Neural progenitor cell (in vitro differentiated cells): ENCODE data around the gene MTREX. TPM values are rescaled to one million over a fixed set of nuclear protein-coding genes. Genes with fewer than 3 reads are reported as not detected.

Experiments used
- DNase-seq: peaks from one replicate; pipeline ENCODE4 v3.0.0-alpha.2; 2016; ENCODE audit warnings: low spot score
- H2AFZ ChIP-seq: fragments of 200-600 bp; sonication (generic); replicated peaks from 2 replicates; pipeline ENCODE4 v1.6.1; 2016; ENCODE audit warnings: antibody characterized with exemption
- H3F3A ChIP-seq: fragments of 200-600 bp; sonication (generic); 2 replicates; pipeline ENCODE4 v1.6.1; 2016; ENCODE audit warnings: antibody characterized with exemption, low read depth
- H3K27ac ChIP-seq: fragments of 200-600 bp; sonication (generic); 2 replicates; pipeline ENCODE4 v1.5.1; 2016; ENCODE audit warnings: mild to moderate bottlenecking
- H3K27me3 ChIP-seq: fragments of 200-600 bp; sonication (generic); 2 replicates; pipeline ENCODE4 v1.6.1; 2016; ENCODE audit warnings: mild to moderate bottlenecking, moderate library complexity
- H3K36me3 ChIP-seq: fragments of 200-600 bp; sonication (generic); 2 replicates; pipeline ENCODE4 v1.5.1; 2016
- H3K4me1 ChIP-seq: fragments of 200-600 bp; sonication (generic); 2 replicates; pipeline ENCODE4 v1.6.1; 2016; ENCODE audit warnings: mixed run types
- H3K4me2 ChIP-seq: fragments of 200-600 bp; sonication (generic); 2 replicates; pipeline ENCODE4 v1.6.1; 2016
- H3K4me3 ChIP-seq: fragments of 200-600 bp; sonication (generic); 2 replicates; pipeline ENCODE4 v1.5.1; 2016
- H3K79me2 ChIP-seq: fragments of 200-600 bp; sonication (generic); 2 replicates; pipeline ENCODE4 v1.6.1; 2016; ENCODE audit warnings: low read depth
- H3K9ac ChIP-seq: fragments of 200-600 bp; sonication (generic); 2 replicates; pipeline ENCODE4 v1.6.1; 2016
- H3K9me3 ChIP-seq: fragments of 200-600 bp; sonication (generic); 2 replicates; pipeline ENCODE4 v1.5.1; 2016; ENCODE audit warnings: low read depth
- H4K20me1 ChIP-seq: fragments of 200-600 bp; sonication (generic); 2 replicates; pipeline ENCODE4 v1.6.1; 2016; ENCODE audit warnings: low read depth
- H3K27ac Mint-ChIP-seq: 3 replicates; pipeline ENCODE4 v1.8.0; 2021; ENCODE audit warnings: mixed read lengths
- H3K27me3 Mint-ChIP-seq: 2 replicates; pipeline ENCODE4 v1.8.0; 2022; ENCODE audit warnings: low read depth, mild to moderate bottlenecking, inconsistent platforms, moderate library complexity, mixed read lengths; ENCODE audit not compliant: insufficient read depth
- H3K36me3 Mint-ChIP-seq: 3 replicates; pipeline ENCODE4 v1.8.0; 2021; ENCODE audit warnings: mixed read lengths
- H3K4me1 Mint-ChIP-seq: 3 replicates; pipeline ENCODE4 v1.8.0; 2021; ENCODE audit warnings: mixed read lengths
- H3K4me3 Mint-ChIP-seq: 3 replicates; pipeline ENCODE4 v1.8.0; 2021; ENCODE audit warnings: mild to moderate bottlenecking, moderate library complexity, mixed read lengths
- H3K9me3 Mint-ChIP-seq: 3 replicates; pipeline ENCODE4 v1.8.0; 2020; ENCODE audit warnings: mixed read lengths
- CTCF ChIP-seq: fragments of 200-600 bp; sonication (generic); IDR thresholded peaks from 2 replicates; pipeline ENCODE4 v1.5.1; 2017; ENCODE audit warnings: antibody characterized with exemption, mild to moderate bottlenecking
- EZH2 ChIP-seq: fragments of 200-600 bp; sonication (generic); IDR thresholded peaks from 2 replicates; pipeline ENCODE4 v1.6.1; 2017; ENCODE audit warnings: antibody characterized with exemption, mild to moderate bottlenecking, moderate library complexity
- EZH2phosphoT487 ChIP-seq: fragments of 200-600 bp; sonication (generic); IDR thresholded peaks from 2 replicates; pipeline ENCODE4 v1.6.1; 2017; ENCODE audit warnings: antibody characterized with exemption
- total RNA-seq: library from RNA; depleted of rRNA; stranded (reverse); fragments of >200 nt; gene quantifications from 2 replicates; pipeline ENCODE4 v1.2.3, GENCODE V29; 2015; ENCODE audit warnings: low replicate concordance

The MTREX gene
- total RNA-seq, 1 donor from 2014 or later: 198 TPM

- Mint-ChIP-seq H3K4me3 (no peak overlapping the region), H3K27me3 (no peaks in the 10 kb centered on the region), H3K4me1 (no peaks in the 10 kb centered on the region), H3K9me3 (peaks cover 4% of the 10 kb centered on the region), H3K36me3 (peaks cover 44% of the 10 kb centered on the region), H3K27ac (no peak overlapping the region)
- no peak for TF ChIP-seq CTCF
- TF ChIP-seq EZH2: no peak
- TF ChIP-seq EZH2phosphoT487: no peak
- H3K9ac ChIP-seq: no peak overlapping the region
- peaks cover 10% of the 10 kb centered on the region for H3K79me2 ChIP-seq
- no peak overlapping the region for H3K4me3 ChIP-seq
- H3K27ac ChIP-seq: no peak overlapping the region
- H3K36me3 ChIP-seq: peaks cover 44% of the 10 kb centered on the region
- H3K9me3 ChIP-seq: no peaks in the 10 kb centered on the region
- H2AFZ ChIP-seq: no peak overlapping the region
- no peaks in the 10 kb centered on the region for H3F3A ChIP-seq
- no peaks in the 10 kb centered on the region for H4K20me1 ChIP-seq
- no peaks in the 10 kb centered on the region for H3K4me1 ChIP-seq
- H3K4me2 ChIP-seq: no peak overlapping the region
- no peak for DNase-seq
- no peaks in the 10 kb centered on the region for H3K27me3 ChIP-seq
Measured at GRCh38 chr5:55385227-55385626, 77.4 kb downstream of the MTREX start.

- Histone ChIP-seq H3F3A (no peaks in the 10 kb centered on the region), H3K79me2 (peaks cover 10% of the 10 kb centered on the region), H2AFZ (no peak overlapping the region), H3K4me2 (no peak overlapping the region), H3K36me3 (peaks cover 39% of the 10 kb centered on the region), H3K27me3 (no peaks in the 10 kb centered on the region), H3K4me1 (no peaks in the 10 kb centered on the region), H3K27ac (no peak overlapping the region), H4K20me1 (no peaks in the 10 kb centered on the region), H3K4me3 (no peak overlapping the region), H3K9ac (no peak overlapping the region), H3K9me3 (no peaks in the 10 kb centered on the region)
- Mint-ChIP-seq H3K4me3 (no peak overlapping the region), H3K27ac (no peak overlapping the region), H3K36me3 (peaks cover 46% of the 10 kb centered on the region), H3K4me1 (no peaks in the 10 kb centered on the region), H3K27me3 (no peaks in the 10 kb centered on the region), H3K9me3 (peaks cover 4% of the 10 kb centered on the region)
- TF ChIP-seq EZH2phosphoT487 (no peak), CTCF (no peak), EZH2 (no peak)
- DNase-seq: no peak
Measured at GRCh38 chr5:55385846-55386245, 78.1 kb downstream of the MTREX start.

- peaks cover 4% of the 10 kb centered on the region for H3K9me3 Mint-ChIP-seq
- no peak for DNase-seq
- no peak overlapping the region for H3K27ac ChIP-seq
- H3K4me3 Mint-ChIP-seq: no peak overlapping the region
- no peaks in the 10 kb centered on the region for H3F3A ChIP-seq
- H3K4me3 ChIP-seq: no peak overlapping the region
- H3K4me1 ChIP-seq: no peaks in the 10 kb centered on the region
- peaks cover 10% of the 10 kb centered on the region for H3K79me2 ChIP-seq
- H3K4me1 Mint-ChIP-seq: no peaks in the 10 kb centered on the region
- TF ChIP-seq EZH2phosphoT487: no peak
- no peak for TF ChIP-seq CTCF
- TF ChIP-seq EZH2: no peak
- H4K20me1 ChIP-seq: no peaks in the 10 kb centered on the region
- no peaks in the 10 kb centered on the region for H3K27me3 Mint-ChIP-seq
- no peak overlapping the region for H2AFZ ChIP-seq
- no peak overlapping the region for H3K9ac ChIP-seq
- H3K9me3 ChIP-seq: no peaks in the 10 kb centered on the region
- no peaks in the 10 kb centered on the region for H3K27me3 ChIP-seq
- H3K4me2 ChIP-seq: no peak overlapping the region
- no peak overlapping the region for H3K27ac Mint-ChIP-seq
- H3K36me3 ChIP-seq: peaks cover 39% of the 10 kb centered on the region
- H3K36me3 Mint-ChIP-seq: peaks cover 48% of the 10 kb centered on the region
Measured at GRCh38 chr5:55386356-55386755, 78.6 kb downstream of the MTREX start.
